Adipocyte (in vitro differentiated cells): Measurements from ENCODE around the gene OR5B17.

Experiments used
- DNase-seq: peaks from one replicate; pipeline ENCODE4 v3.0.0-alpha.2; 2015; ENCODE audit warnings: low read depth
- H3K27me3 ChIP-seq: replicated peaks from 2 replicates; pipeline ENCODE4 v1.7.0; 2013; ENCODE audit warnings: mild to moderate bottlenecking, low read length, moderate library complexity; ENCODE audit not compliant: control insufficient read depth, insufficient read depth
- H3K36me3 ChIP-seq: 2 replicates; pipeline ENCODE4 v1.7.0; 2013; ENCODE audit warnings: low read length, mild to moderate bottlenecking, moderate library complexity; ENCODE audit not compliant: control insufficient read depth, insufficient read depth, severe bottlenecking
- H3K4me1 ChIP-seq: 2 replicates; pipeline ENCODE4 v1.7.0; 2013; ENCODE audit warnings: mild to moderate bottlenecking, low read length, moderate library complexity; ENCODE audit not compliant: control insufficient read depth, insufficient read depth
- H3K4me3 ChIP-seq: 2 replicates; pipeline ENCODE4 v1.7.0; 2013; ENCODE audit warnings: mild to moderate bottlenecking, low read length, moderate library complexity
- H3K9ac ChIP-seq: 2 replicates; pipeline ENCODE4 v1.7.0; 2013; ENCODE audit warnings: mild to moderate bottlenecking, low read length, moderate library complexity
- H3K9me3 ChIP-seq: 2 replicates; pipeline ENCODE4 v1.7.0; 2013; ENCODE audit warnings: mild to moderate bottlenecking, low read length, moderate library complexity; ENCODE audit not compliant: control insufficient read depth

OR5B17 gene

GRCh38 chr11:58318532-58318931 is 40.3 kb downstream of the OR5B17 start:
- Histone ChIP-seq H3K4me3 (no peak overlapping the region), H3K9me3 (no peaks in the 10 kb centered on the region), H3K9ac (no peak overlapping the region), H3K4me1 (no peaks in the 10 kb centered on the region), H3K27me3 (no peaks in the 10 kb centered on the region), H3K36me3 (no peaks in the 10 kb centered on the region)
- DNase-seq = no peak

GRCh38 chr11:58316142-58316541 is 42.7 kb downstream of the OR5B17 start:
- Histone ChIP-seq H3K9ac (no peak overlapping the region), H3K9me3 (peaks cover 3% of the 10 kb centered on the region)

More at GRCh38 chr11:58316142-58316541, 42.7 kb downstream of the OR5B17 start:
- no peaks in the 10 kb centered on the region for H3K27me3 ChIP-seq
- H3K4me3 ChIP-seq = no peak overlapping the region
- no peak for DNase-seq
- no peaks in the 10 kb centered on the region for H3K4me1 ChIP-seq
- no peaks in the 10 kb centered on the region for H3K36me3 ChIP-seq
